Germinal center (tissue), 1 donor: ENCODE measurements around the gene CGAS.
A peak's percentile ranks its signal among the peaks of the same experiment; 100 is the strongest.
"Not testable (repeated sequence)": the region's sequence is repeated elsewhere in the genome, so short reads cannot be mapped to it uniquely, and the experiment has no call there.

ENCODE experiments used
- DNase-seq: peaks from one replicate; pipeline ENCODE4 v3.0.0; 2012; ENCODE audit warnings: mixed read lengths, low spot score

Gene CGAS

GRCh38 chr6:73395875-73396274, 56.2 kb downstream of the CGAS start:
- no peak for DNase-seq

- peak; percentile 68 for DNase-seq
These were observed 57.3 kb downstream of the CGAS start, which contains the start of gene DDX43 for GRCh38 chr6:73394577-73395354. DDX43 (plus strand) TSS chr6:73394828; CDS start chr6:73394906, 78 bp downstream.

GRCh38 chr6:73393278-73393677, 58.8 kb downstream of the CGAS start:
- no peak for DNase-seq

DNA sequence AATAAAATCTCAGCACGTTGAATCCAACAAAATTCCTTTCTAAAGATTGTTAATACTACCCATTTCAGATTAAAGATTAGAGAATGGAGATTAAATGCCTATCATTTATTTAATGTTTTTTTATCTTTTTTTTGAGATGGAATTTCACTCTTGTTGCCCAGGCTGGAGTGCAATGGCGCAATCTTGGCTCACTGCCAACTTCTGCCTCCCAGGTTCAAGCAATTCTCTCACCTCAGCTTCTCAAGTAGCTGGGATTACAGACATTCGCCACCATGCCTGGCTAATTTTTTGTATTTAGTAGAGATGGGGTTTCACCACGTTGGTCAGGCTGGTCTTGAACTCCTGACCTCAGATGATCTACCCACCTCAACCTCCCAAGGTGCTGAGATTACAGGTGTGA, 59.9 kb downstream of the CGAS start:
- DNase-seq, result not testable (repeated sequence)

GRCh38 chr6:73391675-73392074, 60.4 kb downstream of the CGAS start:
- no peak for DNase-seq

- no peak for DNase-seq
These were observed 62.2 kb downstream of the CGAS start for GRCh38 chr6:73389854-73390253.

- peak; percentile 49 for DNase-seq
These were observed 63.1 kb downstream of the CGAS start for GRCh38 chr6:73388800-73389512.

DNA sequence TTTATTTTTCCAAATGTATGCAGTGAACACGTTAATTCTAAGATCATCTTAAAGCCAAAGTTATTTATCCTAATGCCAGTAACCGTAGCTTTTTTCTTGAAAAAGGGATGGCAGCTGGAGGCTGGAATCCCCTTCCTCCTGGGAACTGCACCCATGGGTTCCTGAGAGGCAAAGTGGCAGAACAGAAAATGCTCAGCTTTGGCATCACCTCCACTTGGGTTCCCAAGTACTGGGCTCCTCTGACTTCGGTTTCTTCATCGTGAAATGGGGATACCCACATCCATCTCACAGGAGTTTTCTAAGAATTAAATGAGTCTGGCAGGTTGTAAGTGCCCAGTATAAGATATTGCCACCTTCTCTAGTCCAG, 63.7 kb downstream of the CGAS start:
- DNase-seq, result no peak

DNA sequence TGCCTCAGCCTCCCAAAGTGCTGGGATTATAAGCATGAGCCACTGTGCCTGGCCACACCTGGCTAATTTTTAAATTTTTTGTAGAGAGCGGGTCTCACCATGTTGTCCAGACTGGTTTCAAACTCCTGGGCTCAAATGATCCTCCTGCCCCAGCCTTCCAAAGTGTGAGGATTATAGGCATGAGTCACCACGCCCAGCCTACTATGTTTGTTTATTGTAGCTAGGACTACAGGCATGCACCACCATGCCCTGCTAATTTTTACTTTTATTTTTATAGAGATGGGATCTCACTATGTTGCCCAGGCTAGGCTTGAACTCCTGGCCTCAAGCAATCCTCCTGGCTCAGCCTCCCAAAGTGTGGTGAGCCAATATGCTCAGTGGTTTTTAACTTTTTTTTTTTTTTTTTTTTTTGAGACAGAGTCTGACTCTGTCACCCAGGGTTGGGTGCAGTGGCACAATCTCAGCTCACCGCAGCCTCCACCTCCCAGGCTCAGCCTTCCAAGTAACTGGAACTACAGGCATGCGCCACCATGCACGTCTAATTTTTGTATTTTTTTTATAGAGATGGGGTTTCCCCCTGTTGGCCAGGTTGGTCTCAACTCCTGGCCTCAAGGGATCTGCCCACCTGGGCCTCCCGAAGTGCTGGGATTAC, 69.5 kb downstream of the CGAS start:
- DNase-seq, result no peak

GRCh38 chr6:73381531-73381930, 70.6 kb downstream of the CGAS start:
- DNase-seq, result not testable (repeated sequence)

DNA sequence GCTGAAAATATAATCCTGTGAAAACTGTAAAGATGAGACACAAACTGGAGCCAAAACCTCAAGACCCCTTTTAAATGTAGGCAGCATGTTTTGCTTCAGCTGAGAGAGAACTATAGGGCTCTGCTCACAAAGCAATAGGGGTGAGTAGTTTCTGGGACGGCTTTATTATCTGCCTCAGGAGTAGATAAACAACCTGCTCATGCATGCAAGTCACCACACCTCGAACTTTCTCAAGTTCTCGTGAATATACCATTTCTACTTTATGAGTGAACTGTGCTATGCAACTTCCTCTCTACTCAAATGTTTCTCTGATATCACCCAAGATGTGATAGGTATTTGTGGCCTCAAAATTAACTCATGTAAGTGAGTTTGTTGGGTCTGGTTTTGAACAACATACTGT, 74.9 kb downstream of the CGAS start:
- DNase-seq, result no peak

- DNase-seq, result no peak
These were observed 76.9 kb downstream of the CGAS start for GRCh38 chr6:73375216-73375615.
